ENCODE data around the gene MAPKAPK5.

Gene MAPKAPK5

GRCh38 chr12:111842556-111843396 lies 748 bp downstream of the MAPKAPK5 start:
- no peak for TF ChIP-seq YY1 (IDR thresholded peaks at IDR 0.05; ENCODE audit: insufficient read depth, insufficient read length)
- no peaks in the 10 kb centered on the region for H3K27me3 ChIP-seq (ENCODE audit: insufficient read depth, insufficient read length)
- peaks cover 50% of the 10 kb centered on the region for H3K36me3 ChIP-seq (ENCODE audit: insufficient read depth, insufficient read length, low read length)
- 0 out of 2 replicates have a peak, but pooled peaks cover 2% of the 10 kb centered on the region for H3K9me3 ChIP-seq (ENCODE audit: insufficient read depth, low read length)
- peak overlapping the region; percentile 87 for H3K4me3 ChIP-seq (ENCODE audit: insufficient read length, low read depth)
- H3K4me1 ChIP-seq (ENCODE audit: insufficient read depth, insufficient read length): no peaks in the 10 kb centered on the region
- H3K9ac ChIP-seq (ENCODE audit: insufficient read length, low read depth): peak overlapping the region; percentile 89
- DNase-seq (ENCODE audit: low read depth, low spot score): no peak

- H3K9me3 ChIP-seq (ENCODE audit: insufficient read depth, low read length): 0 out of 2 replicates have a peak, but pooled peaks cover 3% of the 10 kb centered on the region
- H3K4me1 ChIP-seq (ENCODE audit: insufficient read depth, insufficient read length): no peaks in the 10 kb centered on the region
- no peak overlapping the region for H3K9ac ChIP-seq (ENCODE audit: insufficient read length, low read depth)
- H3K27me3 ChIP-seq (ENCODE audit: insufficient read depth, insufficient read length): no peaks in the 10 kb centered on the region
- peaks cover 45% of the 10 kb centered on the region for H3K36me3 ChIP-seq (ENCODE audit: insufficient read depth, insufficient read length, low read length)
- TF ChIP-seq YY1 (IDR thresholded peaks at IDR 0.05; ENCODE audit: insufficient read depth, insufficient read length): no peak
- DNase-seq (ENCODE audit: low read depth, low spot score): no peak
- no peak overlapping the region for H3K4me3 ChIP-seq (ENCODE audit: insufficient read length, low read depth)
These were observed 4.0 kb downstream of the MAPKAPK5 start for GRCh38 chr12:111846016-111846415.

GRCh38 chr12:111850526-111850925 lies 8.5 kb downstream of the MAPKAPK5 start:
- Histone ChIP-seq H3K9me3 (ENCODE audit: insufficient read depth, low read length) (0 out of 2 replicates have a peak, but pooled peaks cover 3% of the 10 kb centered on the region), H3K36me3 (ENCODE audit: insufficient read depth, insufficient read length, low read length) (peaks cover 50% of the 10 kb centered on the region), H3K9ac (ENCODE audit: insufficient read length, low read depth) (no peak overlapping the region), H3K4me3 (ENCODE audit: insufficient read length, low read depth) (no peak overlapping the region), H3K27me3 (ENCODE audit: insufficient read depth, insufficient read length) (no peaks in the 10 kb centered on the region), H3K4me1 (ENCODE audit: insufficient read depth, insufficient read length) (no peaks in the 10 kb centered on the region)
- TF ChIP-seq ZNF274 (IDR thresholded peaks at IDR 0.05; ENCODE audit: low read depth, low read length): no peak
- no peak for TF ChIP-seq YY1 (IDR thresholded peaks at IDR 0.05; ENCODE audit: insufficient read depth, insufficient read length)
- no peak for TF ChIP-seq SUZ12 (IDR thresholded peaks at IDR 0.05; ENCODE audit: extremely low read depth, insufficient read depth, insufficient read length)
- DNase-seq (ENCODE audit: low read depth, low spot score): no peak

GRCh38 chr12:111858186-111858585 lies 16.2 kb downstream of the MAPKAPK5 start:
- no peak overlapping the region for H3K4me3 ChIP-seq (ENCODE audit: insufficient read length, low read depth)
- TF ChIP-seq SUZ12 (IDR thresholded peaks at IDR 0.05; ENCODE audit: extremely low read depth, insufficient read depth, insufficient read length): no peak
- H3K4me1 ChIP-seq (ENCODE audit: insufficient read depth, insufficient read length): no peaks in the 10 kb centered on the region
- H3K9me3 ChIP-seq (ENCODE audit: insufficient read depth, low read length): no peaks in the 10 kb centered on the region
- H3K9ac ChIP-seq (ENCODE audit: insufficient read length, low read depth): no peak overlapping the region
- no peaks in the 10 kb centered on the region for H3K27me3 ChIP-seq (ENCODE audit: insufficient read depth, insufficient read length)
- peaks cover 31% of the 10 kb centered on the region for H3K36me3 ChIP-seq (ENCODE audit: insufficient read depth, insufficient read length, low read length)
- DNase-seq (ENCODE audit: low read depth, low spot score): no peak

- no peak for DNase-seq (ENCODE audit: low read depth, low spot score)
- H3K27me3 ChIP-seq (ENCODE audit: insufficient read depth, insufficient read length): no peaks in the 10 kb centered on the region
- H3K9ac ChIP-seq (ENCODE audit: insufficient read length, low read depth): no peak overlapping the region
- no peaks in the 10 kb centered on the region for H3K4me1 ChIP-seq (ENCODE audit: insufficient read depth, insufficient read length)
- no peaks in the 10 kb centered on the region for H3K9me3 ChIP-seq (ENCODE audit: insufficient read depth, low read length)
- no peak overlapping the region for H3K4me3 ChIP-seq (ENCODE audit: insufficient read length, low read depth)
- peaks cover 30% of the 10 kb centered on the region for H3K36me3 ChIP-seq (ENCODE audit: insufficient read depth, insufficient read length, low read length)
- TF ChIP-seq SUZ12 (IDR thresholded peaks at IDR 0.05; ENCODE audit: extremely low read depth, insufficient read depth, insufficient read length): no peak
- no peak for TF ChIP-seq YY1 (IDR thresholded peaks at IDR 0.05; ENCODE audit: insufficient read depth, insufficient read length)
- no peak for TF ChIP-seq ZNF274 (IDR thresholded peaks at IDR 0.05; ENCODE audit: low read depth, low read length)
These were observed 16.8 kb downstream of the MAPKAPK5 start for GRCh38 chr12:111858778-111859177.

- TF ChIP-seq SUZ12 (IDR thresholded peaks at IDR 0.05; ENCODE audit: extremely low read depth, insufficient read depth, insufficient read length): no peak
- no peak for TF ChIP-seq ZNF274 (IDR thresholded peaks at IDR 0.05; ENCODE audit: low read depth, low read length)
- TF ChIP-seq YY1 (IDR thresholded peaks at IDR 0.05; ENCODE audit: insufficient read depth, insufficient read length): no peak
- Histone ChIP-seq H3K9me3 (ENCODE audit: insufficient read depth, low read length) (no peaks in the 10 kb centered on the region), H3K9ac (ENCODE audit: insufficient read length, low read depth) (no peak overlapping the region), H3K4me3 (ENCODE audit: insufficient read length, low read depth) (no peak overlapping the region), H3K27me3 (ENCODE audit: insufficient read depth, insufficient read length) (no peaks in the 10 kb centered on the region), H3K4me1 (ENCODE audit: insufficient read depth, insufficient read length) (peaks cover 3% of the 10 kb centered on the region), H3K36me3 (ENCODE audit: insufficient read depth, insufficient read length, low read length) (peaks cover 56% of the 10 kb centered on the region)
- no peak for DNase-seq (ENCODE audit: low read depth, low spot score)
These were observed 22.9 kb downstream of the MAPKAPK5 start for GRCh38 chr12:111864913-111865312.

GRCh38 chr12:111867531-111867930 lies 25.5 kb downstream of the MAPKAPK5 start:
- Histone ChIP-seq H3K4me1 (ENCODE audit: insufficient read depth, insufficient read length) (peaks cover 3% of the 10 kb centered on the region), H3K4me3 (ENCODE audit: insufficient read length, low read depth) (no peak overlapping the region), H3K27me3 (ENCODE audit: insufficient read depth, insufficient read length) (no peaks in the 10 kb centered on the region), H3K9ac (ENCODE audit: insufficient read length, low read depth) (no peak overlapping the region), H3K9me3 (ENCODE audit: insufficient read depth, low read length) (no peaks in the 10 kb centered on the region), H3K36me3 (ENCODE audit: insufficient read depth, insufficient read length, low read length) (peaks cover 76% of the 10 kb centered on the region)
- TF ChIP-seq SUZ12 (IDR thresholded peaks at IDR 0.05; ENCODE audit: extremely low read depth, insufficient read depth, insufficient read length): no peak
- no peak for DNase-seq (ENCODE audit: low read depth, low spot score)
